ENCODE data around the gene GABRR3.

Gene GABRR3

GRCh38 chr3:97999994-98000393, 35.1 kb downstream of the GABRR3 start:
- H3K4me3 ChIP-seq (ENCODE audit: low read depth, low read length): no peak overlapping the region
- no peaks in the 10 kb centered on the region for H3K4me1 ChIP-seq
- no peaks in the 10 kb centered on the region for H3K27me3 ChIP-seq
- no peak for DNase-seq
- H3K9me3 ChIP-seq: no peaks in the 10 kb centered on the region
- H3K36me3 ChIP-seq: no peaks in the 10 kb centered on the region
- TF ChIP-seq, protein P1, sequence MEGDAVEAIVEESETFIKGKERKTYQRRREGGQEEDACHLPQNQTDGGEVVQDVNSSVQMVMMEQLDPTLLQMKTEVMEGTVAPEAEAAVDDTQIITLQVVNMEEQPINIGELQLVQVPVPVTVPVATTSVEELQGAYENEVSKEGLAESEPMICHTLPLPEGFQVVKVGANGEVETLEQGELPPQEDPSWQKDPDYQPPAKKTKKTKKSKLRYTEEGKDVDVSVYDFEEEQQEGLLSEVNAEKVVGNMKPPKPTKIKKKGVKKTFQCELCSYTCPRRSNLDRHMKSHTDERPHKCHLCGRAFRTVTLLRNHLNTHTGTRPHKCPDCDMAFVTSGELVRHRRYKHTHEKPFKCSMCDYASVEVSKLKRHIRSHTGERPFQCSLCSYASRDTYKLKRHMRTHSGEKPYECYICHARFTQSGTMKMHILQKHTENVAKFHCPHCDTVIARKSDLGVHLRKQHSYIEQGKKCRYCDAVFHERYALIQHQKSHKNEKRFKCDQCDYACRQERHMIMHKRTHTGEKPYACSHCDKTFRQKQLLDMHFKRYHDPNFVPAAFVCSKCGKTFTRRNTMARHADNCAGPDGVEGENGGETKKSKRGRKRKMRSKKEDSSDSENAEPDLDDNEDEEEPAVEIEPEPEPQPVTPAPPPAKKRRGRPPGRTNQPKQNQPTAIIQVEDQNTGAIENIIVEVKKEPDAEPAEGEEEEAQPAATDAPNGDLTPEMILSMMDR (IDR thresholded peaks at IDR 0.05; ENCODE audit: low read depth, low read length): no peak

DNA sequence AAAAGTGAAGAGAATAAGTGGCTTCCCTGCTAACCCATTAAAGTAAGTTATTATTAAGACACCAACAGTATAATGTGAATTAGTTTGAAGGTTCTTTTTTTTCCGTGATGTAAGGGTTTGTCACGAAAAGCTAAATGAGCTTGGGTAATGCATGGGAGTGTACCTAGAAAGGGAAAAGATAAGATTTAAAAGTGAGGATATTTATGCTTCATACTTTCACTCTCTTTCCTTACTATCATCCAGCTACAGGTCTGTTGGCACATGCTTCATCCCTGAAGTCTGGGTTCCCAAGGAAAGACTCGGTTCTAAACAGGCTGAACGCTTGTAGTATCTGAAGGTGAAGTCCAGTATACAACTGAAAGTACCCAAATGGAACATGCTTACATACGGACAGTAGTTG, 36.0 kb downstream of the GABRR3 start:
- H3K4me1 ChIP-seq: no peaks in the 10 kb centered on the region
- H3K27me3 ChIP-seq: no peaks in the 10 kb centered on the region
- TF ChIP-seq, protein P1 (IDR thresholded peaks at IDR 0.05; ENCODE audit: low read depth, low read length): no peak
- no peaks in the 10 kb centered on the region for H3K9me3 ChIP-seq
- no peak for DNase-seq
- no peaks in the 10 kb centered on the region for H3K36me3 ChIP-seq
- H3K4me3 ChIP-seq (ENCODE audit: low read depth, low read length): no peak overlapping the region

DNA sequence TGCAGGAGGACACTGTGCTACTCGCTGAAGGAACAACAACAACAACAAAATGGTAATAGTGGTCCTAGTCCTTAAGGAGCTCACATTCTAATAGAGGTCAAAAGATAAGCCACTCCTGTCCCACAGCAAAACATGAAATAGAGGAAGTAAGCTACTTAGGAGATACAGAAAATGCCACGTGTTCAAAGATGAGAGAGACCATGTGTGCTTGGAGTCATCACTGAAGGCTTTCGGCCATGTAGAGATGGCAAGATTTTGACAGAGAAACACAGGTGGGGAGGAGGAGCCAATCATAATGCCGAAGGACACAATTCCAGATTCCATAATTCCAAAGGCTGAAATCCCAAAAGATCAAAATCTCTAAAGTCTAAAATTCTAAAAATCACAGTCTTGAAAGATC, 38.1 kb downstream of the GABRR3 start:
- H3K36me3 ChIP-seq: no peaks in the 10 kb centered on the region
- no peak overlapping the region for H3K4me3 ChIP-seq (ENCODE audit: low read depth, low read length)
- H3K27me3 ChIP-seq: no peaks in the 10 kb centered on the region
- DNase-seq: no peak
- no peaks in the 10 kb centered on the region for H3K9me3 ChIP-seq
- TF ChIP-seq, protein P1 (IDR thresholded peaks at IDR 0.05; ENCODE audit: low read depth, low read length): no peak
- no peaks in the 10 kb centered on the region for H3K4me1 ChIP-seq

GRCh38 chr3:97994328-97994945, 40.7 kb downstream of the GABRR3 start:
- Histone ChIP-seq H3K4me1 (no peaks in the 10 kb centered on the region), H3K27me3 (no peaks in the 10 kb centered on the region), H3K9me3 (no peaks in the 10 kb centered on the region), H3K4me3 (ENCODE audit: low read depth, low read length) (no peak overlapping the region), H3K36me3 (no peaks in the 10 kb centered on the region)
- TF ChIP-seq, protein P1 (IDR thresholded peaks at IDR 0.05; ENCODE audit: low read depth, low read length): no peak
- no peak for DNase-seq

DNA sequence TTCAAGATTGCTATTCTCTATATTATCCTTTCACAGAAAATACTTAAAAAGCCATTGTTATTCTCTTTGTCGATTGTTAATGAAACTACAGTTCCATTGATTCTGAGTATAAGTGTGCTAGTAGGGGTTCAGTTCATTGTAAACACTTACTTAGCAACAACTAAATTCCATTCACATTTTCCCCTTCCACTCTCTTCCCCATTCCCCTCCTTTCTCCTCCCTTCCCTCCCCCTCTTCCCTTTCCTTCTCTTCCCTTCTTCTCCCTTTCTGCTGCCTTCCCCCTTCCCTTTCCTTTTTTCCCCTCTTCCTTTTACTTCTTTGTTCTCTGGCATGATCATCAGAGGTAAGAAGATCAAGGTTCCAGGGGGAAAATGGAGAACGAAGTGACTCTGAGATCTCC, 41.6 kb downstream of the GABRR3 start:
- Histone ChIP-seq H3K4me1 (no peaks in the 10 kb centered on the region), H3K4me3 (ENCODE audit: low read depth, low read length) (no peak overlapping the region), H3K27me3 (no peaks in the 10 kb centered on the region), H3K9me3 (no peaks in the 10 kb centered on the region), H3K36me3 (no peaks in the 10 kb centered on the region)
- DNase-seq: no peak
- TF ChIP-seq, protein P1 (IDR thresholded peaks at IDR 0.05; ENCODE audit: low read depth, low read length): no peak

GRCh38 chr3:97992547-97993173, 42.5 kb downstream of the GABRR3 start:
- Histone ChIP-seq H3K4me3 (ENCODE audit: low read depth, low read length) (no peak overlapping the region), H3K27me3 (no peaks in the 10 kb centered on the region), H3K36me3 (no peaks in the 10 kb centered on the region), H3K9me3 (no peaks in the 10 kb centered on the region), H3K4me1 (no peaks in the 10 kb centered on the region)
- TF ChIP-seq, protein P1 (IDR thresholded peaks at IDR 0.05; ENCODE audit: low read depth, low read length): no peak
- DNase-seq: no peak

Measured in BE2C (cell line).